Activated CD4-positive, CD25-positive, alpha-beta regulatory T cell treated with anti-CD3 and anti-CD28 coated beads, Interleukin-2, amount 50 U/mL, for 24 hours (primary cell): ENCODE results near the gene NONO.
"Not testable (repeated sequence)": the region's sequence is repeated elsewhere in the genome, so short reads cannot be mapped to it uniquely, and the experiment has no call there.

Experiments
- ATAC-seq, 2 donors: fragments of 150-1000 bp; cut with Tn5 transposase; one replicate each; pipeline ENCODE4 v1.10.0; 2021; ENCODE audit warnings: mild to moderate bottlenecking in 1 of 2, moderate library complexity in 1 of 2

NONO gene

GRCh38 chrX:71283403-71284143, at the start of gene NONO:
NONO (plus strand) TSS chrX:71283635; CDS start chrX:71290638, 7,003 bp downstream.
- peak; percentile 77 to 81 for ATAC-seq

DNA sequence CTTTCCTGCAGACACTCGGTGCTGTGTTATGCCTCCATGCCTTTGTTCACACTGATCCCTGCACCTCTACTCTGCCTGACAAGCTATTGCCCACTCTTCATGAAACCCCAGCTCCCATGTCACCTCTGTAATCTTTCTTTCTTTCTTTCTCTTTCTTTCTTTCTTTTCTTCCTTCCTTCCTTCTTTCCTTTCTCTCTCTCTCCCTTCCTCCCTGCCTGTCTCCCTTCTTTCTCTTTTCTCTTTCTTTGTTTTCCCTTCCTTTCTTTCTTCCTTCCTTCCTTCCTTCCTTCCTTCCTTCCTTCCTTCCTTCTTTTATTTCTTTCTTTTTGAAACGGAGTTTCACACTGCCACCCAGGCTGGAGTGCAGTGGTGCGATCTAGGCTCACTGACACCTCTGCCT, 48.0 kb upstream of the NONO start:
- no peak for ATAC-seq

DNA sequence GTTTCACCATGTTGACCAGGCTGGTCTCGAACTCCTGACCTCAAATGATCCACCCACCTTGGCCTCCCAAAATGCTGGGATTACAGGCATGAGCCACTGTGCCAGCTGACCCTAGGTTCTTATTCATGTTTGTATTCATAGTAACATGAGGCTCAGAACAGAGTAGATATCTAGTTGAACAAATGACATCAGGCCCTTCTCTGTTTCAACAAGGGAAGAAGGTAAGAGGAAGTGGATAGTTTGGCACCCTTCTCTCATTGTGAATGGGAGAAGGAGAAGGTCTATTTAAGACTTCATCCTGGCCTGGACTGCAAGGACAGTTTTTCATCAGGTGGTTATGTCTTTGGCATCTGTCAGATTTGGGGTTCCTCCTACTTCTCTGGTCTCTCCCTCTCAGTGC, 46.6 kb upstream of the NONO start:
- ATAC-seq: no peak

DNA sequence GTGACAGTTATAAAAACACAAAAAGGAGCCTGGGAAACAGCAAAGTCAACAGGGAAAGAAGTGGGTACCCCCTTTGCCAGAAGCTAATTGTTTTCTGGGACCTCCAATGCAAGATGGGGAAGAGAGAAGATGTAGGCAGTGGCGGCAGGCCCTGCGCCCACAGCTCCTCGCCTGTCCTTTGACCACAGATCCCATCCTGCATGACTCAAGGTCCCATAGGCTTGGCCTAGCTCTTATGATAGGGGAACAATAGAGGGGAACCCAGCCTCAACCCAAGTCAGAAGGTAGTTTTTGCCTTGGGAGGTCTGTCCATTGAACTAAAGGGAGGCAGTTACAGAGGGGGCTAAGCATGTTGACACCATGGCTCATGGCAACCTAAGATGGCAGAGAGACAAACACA, 43.7 kb upstream of the NONO start:
- no peak for ATAC-seq

DNA sequence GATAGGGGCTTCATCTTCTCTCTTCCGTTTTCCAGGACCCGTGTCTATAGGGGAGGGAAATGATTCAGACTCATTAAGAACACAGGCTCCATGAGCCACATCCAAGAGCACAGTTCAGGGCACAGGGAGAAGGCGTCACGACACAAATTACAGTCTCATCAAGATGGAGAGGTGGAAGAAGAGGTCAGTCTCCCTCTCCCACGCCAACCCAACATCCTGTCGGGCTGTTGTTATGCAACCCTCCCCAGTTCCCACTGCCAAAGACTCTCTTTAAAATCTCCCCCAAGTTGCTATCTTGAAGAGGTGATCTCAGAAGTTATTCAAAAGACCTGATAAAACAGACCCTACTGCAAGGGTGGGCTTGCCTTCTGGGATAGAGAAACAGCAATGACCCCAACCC, 42.1 kb upstream of the NONO start:
- no peak for ATAC-seq

- ATAC-seq: no peak
Observed at GRCh38 chrX:71244359-71245128, 38.9 kb upstream of the NONO start.

DNA sequence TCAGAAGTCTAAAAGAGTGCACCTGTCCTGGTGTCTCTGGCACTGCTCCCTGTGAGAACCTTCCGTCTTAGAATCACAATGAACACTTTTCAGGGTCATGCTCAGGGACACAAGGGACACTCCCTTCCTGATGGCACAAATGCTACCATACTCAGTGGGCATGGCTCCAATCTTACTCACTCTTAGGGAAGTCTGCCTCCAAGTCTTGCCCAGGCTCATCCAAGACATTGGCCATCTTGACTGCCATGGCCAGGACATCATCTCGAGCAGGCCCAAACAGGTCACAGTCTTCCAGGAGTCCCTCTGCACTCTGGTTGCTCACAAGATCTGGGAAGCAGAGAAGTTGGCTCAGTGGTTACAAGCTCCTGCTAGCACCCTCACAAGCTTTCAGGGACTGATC, 38.3 kb upstream of the NONO start:
- no peak for ATAC-seq

DNA sequence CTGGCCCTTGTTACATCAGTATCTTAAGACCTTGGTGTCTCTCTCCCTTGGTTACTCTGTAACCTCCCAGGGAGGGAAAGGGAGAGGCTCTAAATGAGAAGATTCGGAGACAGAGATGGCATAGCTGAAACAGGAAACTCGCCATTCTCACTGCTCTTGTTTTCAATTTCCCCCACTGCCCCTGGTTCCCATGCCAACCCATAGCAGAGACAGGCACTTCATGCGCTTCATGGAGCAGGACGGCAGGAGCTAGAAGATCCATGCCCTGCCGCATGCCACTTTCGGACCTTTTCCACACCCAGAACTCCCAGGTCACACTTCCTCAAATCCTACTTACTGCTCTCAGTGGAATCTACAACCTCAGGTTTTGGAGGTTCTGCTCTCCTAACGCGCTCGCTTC, 32.6 kb upstream of the NONO start:
- ATAC-seq: no peak

DNA sequence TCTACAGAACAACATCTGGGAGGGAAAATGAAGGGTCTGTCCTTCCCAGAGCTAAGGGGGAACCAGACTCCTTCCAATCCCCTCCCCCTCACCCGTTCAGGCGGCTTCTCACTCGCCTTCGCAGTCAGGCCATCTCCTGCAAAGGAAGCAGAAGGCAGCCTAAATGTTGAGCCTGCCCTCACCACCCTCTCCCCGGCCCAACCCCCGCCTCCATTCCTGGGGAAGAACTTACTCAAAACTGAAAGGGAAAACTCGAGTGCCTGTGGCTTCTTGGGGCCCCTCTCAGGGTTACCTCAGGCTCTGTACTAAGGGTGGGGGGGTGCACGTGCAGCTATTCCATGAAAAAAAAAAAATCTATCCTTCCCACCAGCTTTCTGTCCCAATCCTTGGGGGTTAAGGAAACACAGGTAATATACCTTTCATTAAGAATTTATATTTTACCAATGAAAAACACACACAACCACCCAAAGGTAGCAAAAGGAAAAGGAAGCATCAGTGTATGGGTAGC, 31.9 kb upstream of the NONO start:
- no peak for ATAC-seq

- ATAC-seq: no peak
Observed at GRCh38 chrX:71252221-71252620, 31.2 kb upstream of the NONO start.

GRCh38 chrX:71253253-71254091, 30.0 kb upstream of the NONO start:
- ATAC-seq: no peak

- peak; percentile 89 to 91 for ATAC-seq
Observed at GRCh38 chrX:71254092-71254963, 29.1 kb upstream of the NONO start, which contains the start of gene ZMYM3. ZMYM3 (minus strand) TSS chrX:71254140; CDS start chrX:71253255, 885 bp downstream.

- ATAC-seq: no peak
Observed at GRCh38 chrX:71256051-71256450, 27.4 kb upstream of the NONO start.

- ATAC-seq: no peak
Observed at GRCh38 chrX:71256856-71257255, 26.6 kb upstream of the NONO start.

DNA sequence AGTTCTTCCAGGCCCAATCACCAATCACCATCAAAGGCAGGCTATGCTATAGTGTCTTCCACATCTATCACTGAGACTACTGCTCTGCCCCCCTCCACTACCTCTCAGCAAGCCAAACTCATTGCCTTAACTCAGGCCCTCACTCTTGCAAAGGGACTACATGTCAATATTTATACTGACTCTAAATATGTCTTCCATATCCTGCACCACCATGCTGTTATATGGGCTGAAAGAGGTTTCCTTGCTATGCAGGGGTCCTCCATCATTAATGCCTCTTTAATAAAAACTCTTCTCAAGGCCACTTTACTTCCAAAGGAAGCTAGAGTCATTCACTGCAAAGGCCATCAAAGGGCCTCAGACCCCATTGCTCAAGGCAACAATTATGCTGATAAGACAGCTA, 14.8 kb upstream of the NONO start:
- ATAC-seq: not testable (repeated sequence)

- no peak for ATAC-seq
Observed at GRCh38 chrX:71269801-71270395, 13.5 kb upstream of the NONO start.

- not testable (repeated sequence) for ATAC-seq
Observed at GRCh38 chrX:71272313-71272712, 11.1 kb upstream of the NONO start.

DNA sequence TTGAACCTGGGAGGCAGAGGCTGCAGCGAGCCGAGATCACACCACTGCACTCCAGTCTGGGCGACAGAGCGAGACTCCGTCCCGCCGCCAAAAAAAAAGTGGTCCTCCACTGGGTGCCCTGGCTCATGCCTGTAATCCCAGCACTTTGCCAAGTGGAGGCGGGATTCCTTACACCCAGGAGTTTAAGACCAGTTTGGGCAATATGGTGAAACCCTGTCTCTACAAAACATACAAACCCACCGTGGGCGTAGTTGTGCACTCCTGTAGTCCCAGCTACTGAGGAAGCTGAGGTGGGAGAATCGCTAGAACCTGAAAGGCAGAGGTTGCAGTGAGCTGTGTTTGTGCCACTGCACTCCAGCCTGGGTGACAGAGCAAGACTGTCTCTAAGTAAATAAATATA, 2.1 kb upstream of the NONO start:
- ATAC-seq: not testable (repeated sequence)

- ATAC-seq: peak; percentile 66 to 69
Observed at GRCh38 chrX:71282514-71283402, 677 bp upstream of the NONO start.

DNA sequence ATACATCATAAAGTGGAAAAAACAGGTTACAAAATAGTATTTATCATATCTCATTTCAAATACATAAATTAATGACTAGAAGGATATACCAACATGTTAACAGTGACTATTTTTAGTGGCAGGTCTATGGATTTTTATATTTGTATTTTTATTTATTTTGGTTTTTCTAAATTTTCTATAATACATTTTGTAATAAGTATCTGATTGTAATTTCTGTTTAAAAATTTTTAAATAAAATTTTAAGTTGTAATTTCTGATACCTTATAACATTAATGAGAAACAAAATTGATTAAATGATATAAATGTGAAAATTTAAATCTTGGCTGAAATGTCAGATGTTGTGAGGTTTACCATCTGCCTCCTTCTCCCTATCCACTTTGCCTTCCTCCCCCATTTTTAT, 2.5 kb downstream of the NONO start:
- no peak for ATAC-seq
